NCI-H1048 (cell line): ENCODE measurements around the gene MTPN.

ENCODE experiments used
- DNase-seq: peaks from one replicate; lab custom pipeline; 2025; lab: John Stamatoyannopoulos, UW

Gene MTPN

GRCh38 chr7:135981958-135982646 is 4.9 kb upstream of the MTPN start:
- DNase-seq: no peak

GRCh38 chr7:135980665-135981180 is 3.6 kb upstream of the MTPN start:
- no peak for DNase-seq

- no peak for DNase-seq
These were observed 2.9 kb upstream of the MTPN start for GRCh38 chr7:135980012-135980551.

GRCh38 chr7:135979471-135980011 is 2.4 kb upstream of the MTPN start:
- DNase-seq: no peak

GRCh38 chr7:135978624-135979023 is 1.5 kb upstream of the MTPN start:
- DNase-seq: no peak

GRCh38 chr7:135977742-135978066 is 545 bp upstream of the MTPN start:
- no peak for DNase-seq

- DNase-seq: no peak
These were observed 700 bp downstream of the MTPN start for GRCh38 chr7:135976312-135977006.

- DNase-seq: no peak
These were observed 2.0 kb downstream of the MTPN start for GRCh38 chr7:135975166-135975565.

- no peak for DNase-seq
These were observed 2.5 kb downstream of the MTPN start for GRCh38 chr7:135974667-135975066.

- DNase-seq: no peak
These were observed 5.8 kb downstream of the MTPN start for GRCh38 chr7:135971366-135971725.

GRCh38 chr7:135970682-135971365 is 6.3 kb downstream of the MTPN start:
- no peak for DNase-seq

- no peak for DNase-seq
These were observed 7.1 kb downstream of the MTPN start for GRCh38 chr7:135970045-135970444.

- DNase-seq: no peak
These were observed 10.7 kb downstream of the MTPN start for GRCh38 chr7:135966341-135967043.

GRCh38 chr7:135965602-135966001 is 11.6 kb downstream of the MTPN start:
- DNase-seq: no peak

- DNase-seq: no peak
These were observed 12.4 kb downstream of the MTPN start for GRCh38 chr7:135964791-135965190.

- no peak for DNase-seq
These were observed 12.9 kb downstream of the MTPN start for GRCh38 chr7:135964274-135964673.

GRCh38 chr7:135962802-135963201 is 14.4 kb downstream of the MTPN start:
- no peak for DNase-seq

- no peak for DNase-seq
These were observed 16.3 kb downstream of the MTPN start for GRCh38 chr7:135960709-135961451.

- DNase-seq: no peak
These were observed 17.4 kb downstream of the MTPN start for GRCh38 chr7:135959646-135960363.

- no peak for DNase-seq
These were observed 19.0 kb downstream of the MTPN start for GRCh38 chr7:135958173-135958572.

- no peak for DNase-seq
These were observed 19.5 kb downstream of the MTPN start for GRCh38 chr7:135957627-135958026.
